GM19328 (cell line): Measurements from ENCODE around the gene SEMA5A.

Experiments used
- ATAC-seq: cut with Tn5 transposase; IDR thresholded peaks from one replicate; pipeline ENCODE4 v1.9.1; 2021; ENCODE audit warnings: mild to moderate bottlenecking, moderate library complexity; ENCODE audit not compliant: unreplicated experiment

Gene SEMA5A

DNA sequence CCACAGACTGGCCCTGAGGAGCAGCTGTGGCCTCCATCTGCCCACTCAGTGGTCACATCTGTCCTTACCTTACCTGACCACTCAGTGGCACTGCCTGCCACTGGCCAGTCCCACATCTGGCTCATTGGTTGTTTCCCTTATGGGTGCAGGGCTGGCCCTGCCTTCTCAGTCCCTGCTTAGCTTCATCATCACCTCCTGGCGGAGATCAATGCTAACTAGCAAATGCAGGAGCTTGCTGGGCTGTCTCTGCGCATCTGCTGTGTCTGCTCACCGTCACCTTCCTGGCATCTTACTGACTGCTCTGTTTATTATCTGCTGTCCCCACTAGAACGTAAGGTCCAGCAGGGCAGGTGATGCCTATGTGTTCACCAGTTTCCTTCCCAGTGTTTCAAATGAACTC lies 356.9 kb downstream of the SEMA5A start:
- ATAC-seq: no peak

DNA sequence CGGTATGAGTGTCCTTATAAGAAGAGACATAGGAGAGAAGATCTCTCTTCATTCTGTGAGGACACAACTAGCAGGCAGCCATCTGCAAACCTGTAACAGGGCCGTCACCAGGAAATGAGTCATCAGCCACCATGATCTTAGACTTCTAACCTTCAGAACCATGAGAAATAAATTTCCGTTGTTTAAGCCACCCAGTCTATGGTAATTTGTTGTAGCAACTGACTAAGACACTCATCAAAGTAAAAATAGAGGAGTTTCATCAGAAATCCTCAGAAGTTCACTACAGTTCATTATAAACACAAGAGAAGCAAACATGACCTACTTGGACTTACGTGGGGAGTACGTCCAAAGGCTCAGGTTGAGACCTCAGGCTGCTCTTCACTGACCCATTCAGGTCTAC lies 357.7 kb downstream of the SEMA5A start:
- ATAC-seq: no peak

DNA sequence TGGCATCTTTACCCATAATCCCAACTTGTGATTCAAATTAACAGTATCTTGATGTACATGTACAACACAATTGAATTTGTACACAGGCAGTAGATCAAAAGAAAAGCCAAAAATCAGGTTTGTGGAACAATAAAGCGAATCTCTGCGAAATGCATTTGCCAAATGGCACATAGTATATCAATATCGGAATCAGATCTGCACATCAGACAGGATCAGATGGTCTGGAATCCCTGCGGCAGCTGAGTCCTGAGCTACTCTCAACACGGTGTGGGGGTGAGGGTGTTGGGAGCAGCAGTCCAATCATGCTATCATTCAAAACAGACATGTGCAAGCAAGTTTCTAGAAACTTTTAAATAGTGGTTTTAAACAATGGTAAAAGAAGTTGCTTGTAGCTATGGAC lies 358.3 kb downstream of the SEMA5A start:
- no peak for ATAC-seq

DNA sequence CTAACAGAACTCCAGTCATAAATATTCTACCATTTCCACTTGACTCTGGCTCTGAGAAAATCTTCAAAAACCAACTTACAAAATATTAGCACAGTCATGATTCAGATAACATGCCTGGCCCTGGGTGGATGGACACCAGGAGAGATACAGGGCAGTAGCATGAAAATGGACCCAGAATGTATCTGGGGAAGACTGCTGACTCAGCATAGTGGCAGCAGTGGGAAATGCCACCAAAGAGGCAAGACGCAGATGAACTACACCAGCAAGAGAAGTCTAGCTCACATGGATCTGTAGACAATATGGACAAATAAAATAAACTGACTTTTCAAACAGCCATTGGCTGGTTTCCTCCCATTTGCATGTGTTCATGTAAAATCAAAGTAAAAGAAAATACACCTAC lies 359.8 kb downstream of the SEMA5A start:
- ATAC-seq: no peak

DNA sequence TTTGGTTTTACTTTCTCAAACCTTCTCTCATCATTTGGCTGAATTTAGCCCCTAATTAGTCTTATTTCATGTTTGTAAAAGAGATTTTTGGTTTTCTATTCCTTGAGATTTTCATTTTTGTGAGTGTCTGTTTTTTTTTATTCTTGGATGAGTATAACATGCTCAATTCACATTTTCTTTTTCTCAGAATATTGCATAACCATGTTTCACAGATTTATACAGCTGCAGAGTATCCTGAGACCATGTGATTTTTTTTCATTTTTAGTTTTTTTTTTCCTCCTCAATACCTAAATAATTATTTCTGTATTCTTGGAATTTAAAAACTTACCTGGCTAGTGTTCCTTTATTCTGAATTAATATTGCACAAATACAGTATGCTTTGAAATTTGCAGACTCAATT lies 361.9 kb downstream of the SEMA5A start:
- no peak for ATAC-seq

DNA sequence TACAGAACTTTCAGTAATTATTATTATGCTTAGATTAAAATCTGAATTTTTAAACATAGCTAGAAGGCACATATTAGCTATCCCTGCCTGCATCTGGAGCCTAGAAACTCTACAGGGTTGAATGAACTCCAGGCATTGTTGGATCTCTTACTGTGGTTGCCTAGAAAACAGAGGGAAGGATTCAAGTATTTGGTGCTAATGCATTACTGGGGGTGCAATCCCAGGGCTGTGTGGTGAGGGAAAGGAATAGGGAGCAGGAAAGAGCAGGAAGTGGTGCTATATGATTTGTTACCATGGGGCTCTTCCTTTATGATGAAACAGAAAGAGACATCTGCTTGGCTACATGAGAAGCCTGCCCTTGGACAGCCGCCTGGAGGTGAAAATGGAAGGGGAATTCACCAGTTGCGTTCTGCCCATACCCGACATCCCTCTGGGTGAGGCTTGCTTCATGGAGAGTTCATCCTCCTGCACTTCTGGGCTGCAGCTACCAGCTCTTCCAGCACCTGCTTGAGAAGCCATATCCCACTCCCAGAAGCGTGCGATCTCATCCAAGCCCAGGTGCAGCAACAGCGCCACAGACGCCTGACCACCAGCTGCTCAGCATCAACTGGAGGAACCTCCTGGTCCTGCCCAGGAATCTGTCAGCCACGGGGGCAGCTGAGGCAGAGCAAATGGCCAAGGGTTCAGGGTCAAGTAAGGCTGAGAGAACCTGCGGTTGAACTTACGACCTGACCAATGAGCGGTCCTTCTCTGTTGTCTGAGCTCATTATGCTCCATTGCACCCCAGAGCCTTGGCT lies 362.8 kb downstream of the SEMA5A start:
- no peak for ATAC-seq

DNA sequence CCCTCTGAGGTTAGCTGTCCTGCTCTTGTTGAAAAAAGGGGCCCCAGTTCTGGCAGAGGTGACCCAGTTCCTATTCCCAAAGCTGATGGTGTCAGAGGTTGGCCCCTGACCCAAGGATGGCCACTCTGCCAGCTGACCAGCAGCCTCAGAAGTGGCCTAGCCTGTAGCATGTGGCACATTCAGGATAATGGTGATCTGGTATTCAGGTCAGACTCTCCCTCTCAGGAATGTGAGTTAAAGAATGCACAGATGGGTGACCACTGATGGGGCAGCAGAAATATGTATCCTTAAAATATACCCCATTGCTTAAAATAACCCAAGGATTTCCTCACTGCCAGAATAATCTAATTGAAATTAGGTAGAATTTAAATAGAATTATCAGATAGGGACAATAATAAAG lies 369.2 kb downstream of the SEMA5A start:
- no peak for ATAC-seq

DNA sequence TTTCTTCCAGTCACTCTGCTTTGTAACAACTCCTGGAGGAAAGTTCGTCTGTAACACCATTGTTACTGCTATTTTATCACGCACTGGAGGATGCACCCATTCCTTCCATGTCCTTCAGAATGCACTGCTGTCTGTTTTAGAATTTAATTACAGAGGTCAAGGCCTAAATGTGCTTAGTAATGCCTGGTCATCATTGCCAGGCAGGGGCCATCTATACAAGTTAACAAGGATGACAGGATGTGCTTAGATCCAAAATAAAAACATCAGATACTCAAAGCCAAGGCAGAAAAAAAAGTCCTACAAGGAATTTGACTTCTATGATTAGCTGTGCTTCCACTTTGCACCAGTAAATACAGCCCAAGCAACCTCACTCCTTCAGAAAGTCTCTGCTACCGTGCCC lies 371.4 kb downstream of the SEMA5A start:
- no peak for ATAC-seq

DNA sequence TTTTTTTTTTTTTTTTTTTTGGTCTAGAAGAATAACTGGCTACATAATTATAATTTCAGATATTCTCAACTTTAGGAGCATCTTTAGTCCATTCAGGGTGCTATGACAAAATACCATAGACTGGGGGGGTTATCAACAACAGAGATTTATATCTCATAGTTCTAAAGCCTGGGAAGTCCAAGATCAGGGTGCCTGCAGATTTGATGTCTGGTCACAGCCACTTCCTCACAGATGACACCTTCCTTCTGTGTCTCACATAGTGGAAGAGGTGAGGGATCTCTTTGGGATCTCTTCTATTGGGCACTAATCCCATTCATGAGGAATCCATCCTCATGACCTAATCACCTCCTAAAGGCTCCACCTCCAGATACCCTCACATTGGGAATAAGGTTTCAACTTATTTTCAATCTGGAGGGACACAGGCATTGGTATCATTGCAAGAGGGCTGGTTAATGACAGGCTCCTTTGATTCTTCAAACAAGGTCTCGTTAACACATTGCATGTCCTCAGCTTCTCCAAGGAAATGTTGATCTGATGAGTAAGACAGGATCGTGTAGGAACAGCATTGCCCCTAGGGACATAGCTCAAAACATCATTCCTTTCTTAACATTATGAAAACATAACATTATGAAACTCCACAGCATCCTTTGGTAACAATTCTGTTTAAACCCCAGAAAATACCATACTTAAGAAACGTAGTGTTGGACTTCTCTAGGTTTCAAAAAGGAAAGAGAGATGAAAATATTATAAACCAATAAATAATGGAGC lies 372.4 kb downstream of the SEMA5A start:
- ATAC-seq: no peak

DNA sequence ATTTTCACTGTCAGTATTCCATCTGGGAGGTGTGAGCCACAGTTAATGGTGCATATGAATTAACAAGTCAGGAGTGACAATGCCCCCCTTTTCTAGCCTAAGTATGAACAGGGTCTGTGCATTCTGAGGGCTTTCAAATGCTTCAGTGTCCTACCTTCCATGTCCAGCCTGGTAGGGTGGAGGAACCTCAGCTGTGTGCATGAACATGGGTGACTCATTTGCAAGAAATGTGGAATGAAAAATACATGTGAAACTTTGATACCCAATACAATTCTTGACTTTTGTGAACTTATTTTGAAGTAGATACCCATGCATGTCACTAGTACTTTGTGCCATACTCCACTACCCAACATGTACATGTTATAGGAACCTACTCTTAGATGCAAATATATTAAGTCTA lies 375.8 kb downstream of the SEMA5A start:
- ATAC-seq: no peak

DNA sequence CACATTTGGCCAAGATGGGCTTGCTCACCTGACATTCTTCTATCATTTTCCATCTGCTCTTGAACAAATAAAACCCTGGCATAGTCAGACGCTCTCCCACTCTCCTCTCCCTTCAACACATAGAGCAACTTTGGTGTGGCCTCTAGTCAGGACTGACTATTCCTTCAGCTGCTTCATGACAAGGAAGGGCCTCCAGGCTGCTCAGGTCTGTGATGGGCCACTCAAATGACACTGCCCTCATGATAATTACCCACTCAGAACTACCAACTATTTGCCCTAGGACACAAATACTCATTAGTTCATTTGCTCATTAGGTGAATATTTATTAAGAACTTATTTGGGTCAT lies 376.3 kb downstream of the SEMA5A start:
- ATAC-seq: no peak

DNA sequence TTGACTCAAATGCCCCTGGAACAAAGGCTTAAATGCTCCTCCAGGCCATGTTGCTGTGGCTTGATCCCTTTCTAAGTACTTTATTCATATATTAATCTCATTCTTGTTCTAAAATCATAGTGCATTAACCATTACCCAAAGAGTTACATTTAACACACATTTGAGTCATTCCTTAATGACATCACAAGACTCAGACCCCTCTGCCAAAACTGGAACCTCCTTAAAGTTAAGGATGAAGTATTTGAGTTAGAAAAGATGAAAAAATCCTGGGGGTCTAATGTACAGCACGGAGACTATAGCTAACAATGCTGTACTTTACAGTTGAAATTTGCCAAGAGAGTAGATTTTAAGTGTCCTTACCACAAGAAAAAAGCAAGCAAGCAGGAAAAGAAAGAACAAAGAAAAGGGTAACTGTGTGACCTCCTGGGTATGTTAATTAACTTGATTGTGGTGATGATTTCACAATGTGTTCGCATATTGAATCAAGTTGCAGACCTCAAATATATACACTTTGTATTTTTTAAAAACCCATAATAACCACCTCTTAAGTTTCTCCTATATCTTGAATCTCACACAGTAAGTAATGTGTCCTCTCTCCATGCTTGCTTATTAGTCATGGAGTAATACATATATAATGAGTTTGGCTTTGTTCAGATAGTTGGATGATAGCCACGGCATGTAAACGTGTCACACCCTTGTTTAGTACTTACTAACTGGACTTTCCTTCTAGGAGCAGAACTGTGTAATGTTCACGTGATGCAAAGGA lies 376.9 kb downstream of the SEMA5A start:
- ATAC-seq: no peak

DNA sequence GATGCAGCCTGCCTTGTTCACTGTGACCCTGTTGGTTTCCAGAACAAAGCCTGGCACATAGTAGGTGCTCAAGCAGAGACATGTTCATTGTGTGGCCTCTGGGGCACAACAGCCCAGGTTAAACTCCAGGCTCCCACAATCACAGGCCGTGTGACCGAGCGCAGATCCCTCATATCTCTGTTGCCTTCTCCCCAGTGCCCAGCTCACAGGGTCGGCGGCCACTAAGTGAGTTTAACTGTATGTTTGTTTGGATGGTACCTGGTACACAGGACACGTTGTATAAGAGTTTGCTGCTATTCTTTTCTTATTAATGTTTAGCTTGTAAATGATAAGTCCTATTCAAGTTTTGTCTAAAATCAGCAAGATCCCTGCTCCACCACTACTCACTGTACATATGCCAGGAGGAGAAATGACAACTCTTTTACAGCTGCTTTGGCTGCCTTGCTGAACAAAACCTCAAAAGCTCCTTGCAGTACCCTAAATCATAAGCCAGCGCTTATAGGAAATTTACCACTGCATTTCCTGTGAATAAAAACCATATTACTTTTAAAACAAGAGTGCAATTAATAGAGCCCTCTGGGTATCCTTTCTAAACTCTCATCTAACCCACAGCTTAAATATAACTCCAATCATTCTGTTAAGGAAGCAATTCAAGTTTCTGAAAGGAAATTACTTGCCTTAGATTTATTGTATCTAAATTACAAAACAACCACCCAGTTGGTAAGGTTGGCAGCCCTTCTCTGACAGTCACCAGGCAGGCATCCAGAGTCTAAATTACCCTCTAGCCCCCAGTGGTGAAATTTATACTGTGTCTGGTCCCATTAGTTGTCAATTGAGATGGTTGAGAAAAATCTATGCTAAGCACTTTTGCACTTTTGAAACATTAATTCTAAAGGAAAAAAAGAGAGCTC lies 379.4 kb downstream of the SEMA5A start:
- ATAC-seq: no peak

DNA sequence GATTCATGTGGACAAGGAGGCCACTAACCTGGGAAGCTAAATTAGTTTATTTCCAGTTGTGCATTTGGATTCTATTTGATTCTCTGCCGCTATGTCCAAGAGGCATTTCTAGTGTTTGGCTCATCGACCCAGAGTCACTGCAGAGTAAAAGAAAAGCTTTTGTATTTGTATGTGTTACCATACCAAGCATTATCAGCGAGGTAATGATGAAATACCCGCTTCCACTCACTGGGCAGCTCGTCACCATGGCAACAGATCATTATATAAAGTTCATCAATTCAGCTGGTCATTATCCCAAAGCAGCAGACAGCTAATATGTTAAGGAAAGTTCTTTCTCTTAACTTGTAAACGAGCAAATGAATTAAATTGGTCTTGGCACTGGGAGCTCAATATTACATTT lies 380.3 kb downstream of the SEMA5A start:
- ATAC-seq: no peak

DNA sequence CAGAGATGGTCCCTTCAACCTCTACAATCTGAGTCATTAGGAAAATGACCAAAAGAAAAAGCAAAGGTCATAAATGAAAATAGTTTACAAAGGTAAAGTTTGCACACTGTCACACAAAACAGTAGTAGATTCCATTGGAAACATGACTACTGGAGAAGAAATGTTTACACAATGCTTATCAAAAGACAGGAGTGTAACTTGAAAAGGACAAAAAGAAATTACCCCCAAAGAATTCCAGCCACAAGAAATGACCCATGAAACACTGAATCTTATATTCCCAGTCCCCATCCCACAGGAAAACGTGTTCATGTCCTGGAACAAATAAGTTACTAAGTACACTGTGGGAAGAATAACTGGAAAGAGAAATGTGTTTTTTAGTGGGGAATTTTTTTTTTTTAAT lies 385.1 kb downstream of the SEMA5A start:
- no peak for ATAC-seq

DNA sequence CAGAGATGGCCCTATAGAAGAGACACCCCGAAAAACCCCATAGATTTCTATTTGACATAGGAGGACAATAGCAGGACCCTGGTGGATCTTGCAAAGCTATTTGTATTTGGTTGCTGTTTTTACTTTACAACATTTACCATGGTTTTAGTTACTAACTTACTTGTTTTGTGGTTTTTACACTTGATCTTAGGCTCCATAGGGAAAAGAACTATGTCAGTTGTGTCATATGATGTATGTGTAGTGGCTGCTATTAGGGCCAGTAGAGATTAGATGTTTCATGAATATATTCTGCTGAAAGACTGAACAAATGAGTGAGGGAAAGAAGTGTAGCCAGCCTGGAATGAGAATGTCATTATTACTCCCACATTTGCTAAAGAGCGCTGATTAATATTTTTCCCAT lies 388.1 kb downstream of the SEMA5A start:
- ATAC-seq: no peak

DNA sequence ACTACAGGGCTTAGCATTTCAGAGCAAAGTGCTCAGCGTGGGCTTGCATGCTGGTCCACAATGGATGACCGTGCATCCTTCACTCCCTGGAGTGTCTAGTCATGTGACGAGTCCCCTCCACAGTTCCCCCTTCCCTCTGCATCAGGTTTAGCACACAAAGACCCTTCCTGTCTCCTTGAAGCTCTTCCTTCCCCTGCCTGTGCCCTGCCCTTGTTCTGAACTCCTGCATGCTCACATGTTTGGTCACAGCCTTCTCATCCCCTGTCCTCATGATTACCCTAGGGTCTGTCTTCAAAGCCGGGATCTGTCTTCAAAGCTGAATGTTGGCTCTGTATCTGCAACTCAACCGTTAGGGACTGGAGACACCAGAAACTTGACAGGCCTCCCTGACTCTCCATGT lies 388.9 kb downstream of the SEMA5A start:
- ATAC-seq: no peak

DNA sequence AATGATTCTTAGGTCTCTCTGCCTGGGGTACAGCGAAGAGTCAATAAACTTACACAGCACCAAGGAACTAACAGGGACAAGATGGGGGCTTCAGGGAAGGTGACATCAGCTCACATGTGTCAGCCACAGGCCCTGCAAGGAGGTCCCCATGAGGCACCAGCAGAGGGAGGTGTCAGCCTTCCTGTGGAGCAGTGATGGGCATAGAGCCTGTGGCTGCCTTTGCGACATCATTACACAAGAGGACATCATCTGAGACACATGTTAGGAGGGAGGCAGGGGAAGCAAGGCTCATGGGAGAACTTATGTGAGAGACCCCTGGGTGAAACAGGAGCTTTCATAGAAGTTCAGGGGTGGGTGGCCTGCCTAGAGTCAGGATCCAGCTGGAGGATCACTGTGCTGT lies 389.6 kb downstream of the SEMA5A start:
- ATAC-seq: peak; percentile 63

DNA sequence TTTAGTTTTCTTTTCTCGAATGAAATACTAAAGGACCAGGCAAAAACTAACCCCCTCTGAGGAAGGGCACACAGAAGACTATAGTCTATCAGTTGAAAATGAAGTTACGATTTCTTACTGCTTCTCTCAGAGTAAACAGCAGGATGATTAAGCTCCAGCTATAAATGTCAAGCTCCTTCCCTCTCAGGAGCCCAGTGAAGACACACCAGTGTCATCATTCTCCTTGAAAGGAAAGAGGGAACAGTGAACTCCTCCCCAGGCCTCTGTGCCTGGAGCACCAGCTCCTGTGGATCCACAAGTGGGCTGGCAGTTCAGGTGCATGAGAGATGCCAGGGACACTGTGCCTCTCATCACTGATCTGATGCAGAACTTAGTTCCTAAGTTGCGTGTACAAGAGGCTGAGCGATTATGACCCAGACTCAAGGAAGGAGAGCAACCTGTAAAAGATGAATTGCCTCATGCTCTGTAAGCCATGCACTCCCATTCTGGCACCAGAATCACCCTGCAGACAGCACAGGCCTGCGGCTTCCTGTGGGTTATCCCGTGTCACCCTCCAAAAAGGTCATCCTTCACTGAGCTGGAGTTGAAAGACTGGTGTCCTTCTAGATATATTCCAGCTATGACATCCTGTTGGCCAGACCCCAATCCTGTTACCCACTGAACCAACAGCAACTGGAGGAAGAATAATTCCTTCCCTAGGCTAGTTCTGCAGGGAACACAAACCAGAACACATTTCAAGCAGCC lies 394.0 kb downstream of the SEMA5A start:
- ATAC-seq: no peak

DNA sequence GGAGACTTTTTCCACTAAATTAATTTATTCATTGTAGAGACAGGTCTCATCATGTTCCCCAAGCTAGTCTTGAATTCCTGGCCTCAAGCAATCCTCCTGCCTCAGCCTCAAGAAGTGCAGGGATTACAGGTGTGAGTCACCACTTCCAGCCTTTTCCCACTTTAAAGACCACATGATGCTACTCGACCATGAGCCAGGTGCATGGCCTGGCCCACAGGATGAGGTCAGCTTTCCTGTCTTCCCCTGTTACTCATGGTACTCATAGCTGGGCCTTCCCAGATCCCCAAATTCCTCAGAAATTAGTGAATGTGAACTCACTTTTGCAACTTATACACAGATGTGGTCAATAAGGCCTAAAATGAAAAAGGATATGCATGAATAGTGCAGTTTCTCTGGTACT lies 395.9 kb downstream of the SEMA5A start:
- ATAC-seq: no peak
